Glutamatergic neuron (in vitro differentiated cells): ENCODE results near the gene TRAF5. TPM values are rescaled to one million over a fixed set of nuclear protein-coding genes. Genes with fewer than 3 reads are reported as not detected.

Source experiments
- DNase-seq: peaks from one replicate; pipeline ENCODE4 v3.0.0; 2022
- H3K27ac Mint-ChIP-seq: one replicate; pipeline ENCODE4 v1.8.0; 2020; ENCODE audit warnings: mild to moderate bottlenecking, mixed read lengths, inconsistent platforms; ENCODE audit not compliant: unreplicated experiment
- H3K27me3 Mint-ChIP-seq: one replicate; pipeline ENCODE4 v1.8.0; 2020; ENCODE audit warnings: mild to moderate bottlenecking, moderate library complexity, mixed read lengths, inconsistent platforms; ENCODE audit not compliant: unreplicated experiment
- H3K36me3 Mint-ChIP-seq: one replicate; pipeline ENCODE4 v1.8.0; 2020; ENCODE audit warnings: mild to moderate bottlenecking, mixed read lengths, inconsistent platforms; ENCODE audit not compliant: unreplicated experiment
- H3K4me1 Mint-ChIP-seq: one replicate; pipeline ENCODE4 v1.8.0; 2020; ENCODE audit warnings: mild to moderate bottlenecking, low read depth, mixed read lengths, inconsistent platforms; ENCODE audit not compliant: unreplicated experiment
- H3K4me3 Mint-ChIP-seq: one replicate; pipeline ENCODE4 v1.8.0; 2020; ENCODE audit warnings: mild to moderate bottlenecking, mixed read lengths, inconsistent platforms; ENCODE audit not compliant: unreplicated experiment
- H3K9me3 Mint-ChIP-seq: one replicate; pipeline ENCODE4 v1.8.0; 2020; ENCODE audit warnings: mild to moderate bottlenecking, moderate library complexity, mixed read lengths, inconsistent platforms; ENCODE audit not compliant: unreplicated experiment
- CTCF ChIP-seq: fragments of 200-600 bp; sonication (generic); IDR thresholded peaks from one replicate; pipeline ENCODE4 v1.5.0; 2021; ENCODE audit not compliant: partially characterized antibody, unreplicated experiment
- total RNA-seq: library from RNA; stranded (reverse); fragmentation: NEBNext Ultra II Directional; extraction: Animal tissue kit (Norgen Biotek cat#: 25700); gene quantifications from one replicate; pipeline ENCODE4 v1.2.1, GENCODE V29; 2021; ENCODE audit not compliant: unreplicated experiment

The TRAF5 gene
- total RNA-seq, 1 donor from 2014 or later: 9.7 TPM

GRCh38 chr1:211358685-211359084 is 32.1 kb downstream of the TRAF5 start:
- Mint-ChIP-seq H3K36me3 (no peaks in the 10 kb centered on the region), H3K4me1 (no peaks in the 10 kb centered on the region), H3K27ac (no peak overlapping the region), H3K27me3 (no peaks in the 10 kb centered on the region), H3K9me3 (no peaks in the 10 kb centered on the region), H3K4me3 (no peak overlapping the region)
- DNase-seq: no peak
- TF ChIP-seq CTCF: no peak

GRCh38 chr1:211359876-211360275 is 33.2 kb downstream of the TRAF5 start:
- no peaks in the 10 kb centered on the region for H3K27me3 Mint-ChIP-seq
- DNase-seq: no peak
- TF ChIP-seq CTCF: no peak
- no peaks in the 10 kb centered on the region for H3K36me3 Mint-ChIP-seq
- H3K4me1 Mint-ChIP-seq: no peaks in the 10 kb centered on the region
- no peaks in the 10 kb centered on the region for H3K9me3 Mint-ChIP-seq
- no peak overlapping the region for H3K4me3 Mint-ChIP-seq
- H3K27ac Mint-ChIP-seq: no peak overlapping the region

GRCh38 chr1:211361202-211361601 is 34.6 kb downstream of the TRAF5 start:
- DNase-seq: no peak
- Mint-ChIP-seq H3K9me3 (no peaks in the 10 kb centered on the region), H3K27me3 (no peaks in the 10 kb centered on the region), H3K4me3 (no peak overlapping the region), H3K36me3 (no peaks in the 10 kb centered on the region), H3K4me1 (no peaks in the 10 kb centered on the region), H3K27ac (no peak overlapping the region)
- TF ChIP-seq CTCF: no peak

DNA sequence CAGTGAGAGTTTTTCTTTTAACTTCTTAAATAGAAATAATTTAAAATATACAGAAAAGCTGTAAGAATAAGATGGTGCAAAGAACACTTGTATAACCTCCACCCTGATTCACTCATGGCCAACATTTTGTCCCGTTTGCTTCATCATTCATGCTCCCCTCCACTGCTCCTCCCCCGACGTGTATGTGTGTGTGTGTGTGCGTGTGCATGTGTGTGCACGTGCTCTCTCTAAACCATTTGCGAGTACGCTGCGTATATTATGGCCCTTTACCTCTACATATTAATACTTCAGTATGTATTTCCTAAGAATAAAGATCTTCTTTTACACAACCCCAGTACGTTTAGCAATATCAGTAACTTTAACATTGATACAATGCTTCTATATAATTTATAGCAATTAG is 43.0 kb downstream of the TRAF5 start:
- peak; percentile 24 for DNase-seq
- no peaks in the 10 kb centered on the region for H3K27me3 Mint-ChIP-seq
- H3K4me1 Mint-ChIP-seq: no peaks in the 10 kb centered on the region
- H3K4me3 Mint-ChIP-seq: no peak overlapping the region
- TF ChIP-seq CTCF: no peak
- H3K27ac Mint-ChIP-seq: no peak overlapping the region
- no peaks in the 10 kb centered on the region for H3K9me3 Mint-ChIP-seq
- H3K36me3 Mint-ChIP-seq: no peaks in the 10 kb centered on the region

GRCh38 chr1:211370669-211371068 is 44.0 kb downstream of the TRAF5 start:
- Mint-ChIP-seq H3K9me3 (no peaks in the 10 kb centered on the region), H3K4me1 (no peaks in the 10 kb centered on the region), H3K27ac (no peak overlapping the region), H3K4me3 (no peak overlapping the region), H3K36me3 (no peaks in the 10 kb centered on the region), H3K27me3 (no peaks in the 10 kb centered on the region)
- TF ChIP-seq CTCF: no peak
- DNase-seq: no peak
